ENCODE results near the gene HARS1.
"Not testable (repeated sequence)": the region's sequence is repeated elsewhere in the genome, so short reads cannot be mapped to it uniquely, and the experiment has no call there.

Gene HARS1

GRCh38 chr5:140633501-140633900 is 57.7 kb downstream of the HARS1 start:
- DNase-seq (ENCODE audit: low read depth, low spot score), result no peak

- no peak for DNase-seq (ENCODE audit: low read depth, low spot score)
These were observed 58.1 kb downstream of the HARS1 start, which contains the start of gene CD14 for GRCh38 chr5:140633021-140633471. TSS of gene CD14 (minus strand) at chr5:140633175. CDS start at chr5:140633071, 104 bp downstream.

GRCh38 chr5:140632366-140633020 is 58.7 kb downstream of the HARS1 start:
- no peak for DNase-seq (ENCODE audit: low read depth, low spot score)

GRCh38 chr5:140631831-140632365 is 59.3 kb downstream of the HARS1 start:
- DNase-seq (ENCODE audit: low read depth, low spot score), result no peak

GRCh38 chr5:140631036-140631417 is 60.1 kb downstream of the HARS1 start:
- DNase-seq (ENCODE audit: low read depth, low spot score), result no peak

GRCh38 chr5:140630292-140631035 is 60.7 kb downstream of the HARS1 start:
- no peak for DNase-seq (ENCODE audit: low read depth, low spot score)

GRCh38 chr5:140628711-140629110 is 62.5 kb downstream of the HARS1 start:
- DNase-seq (ENCODE audit: low read depth, low spot score), result no peak

- DNase-seq (ENCODE audit: low read depth, low spot score), result no peak
These were observed 63.2 kb downstream of the HARS1 start for GRCh38 chr5:140627972-140628371.

GRCh38 chr5:140624886-140625285 is 66.3 kb downstream of the HARS1 start:
- DNase-seq (ENCODE audit: low read depth, low spot score), result not testable (repeated sequence)
